ENCODE results near the gene MAP6. TPM values are rescaled to one million over a fixed set of nuclear protein-coding genes. Genes with fewer than 3 reads are reported as not detected.

MAP6 gene
- total RNA-seq, 1 experiment from 2014 or later: not detected

DNA sequence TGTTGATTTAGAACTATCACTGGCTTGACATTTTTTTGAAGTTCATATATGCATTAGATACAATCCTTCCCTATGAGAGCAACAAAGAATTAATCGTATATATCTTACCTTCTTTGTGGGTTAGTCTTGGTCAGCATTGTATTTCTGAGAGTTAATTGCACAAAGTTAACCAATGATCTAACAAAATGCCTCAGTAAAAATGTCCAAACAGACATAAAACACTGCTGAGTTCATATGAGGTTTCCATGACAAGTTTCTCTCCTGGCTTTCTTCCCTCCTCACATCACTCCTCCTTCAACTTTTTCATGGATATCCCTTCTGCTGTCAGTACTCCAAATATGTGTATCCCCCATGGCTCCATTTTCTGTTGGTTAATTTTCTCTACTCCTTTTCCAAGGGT lies 9.0 kb downstream of the MAP6 start:
- H2AFZ ChIP-seq (ENCODE audit: low read depth, low read length, poor library complexity, severe bottlenecking): no peak overlapping the region
- POLR2A ChIA-PET: no interaction called here
- intact Hi-C loops (cut with micrococcal nuclease): no loop called here
- DNase-seq (ENCODE audit: low read depth, low spot score): no peak
- no peaks in the 10 kb centered on the region for H3K27me3 ChIP-seq (ENCODE audit: insufficient read depth, low read length)
- H3K9me3 ChIP-seq (ENCODE audit: control insufficient read depth in 1 of 2, insufficient read depth in 1 of 2, low read depth in 1 of 2, low read length in 2 of 2): no peaks in the 10 kb centered on the region
- no peaks in the 10 kb centered on the region for H3K36me3 ChIP-seq (ENCODE audit: control insufficient read depth in 1 of 2, insufficient read depth in 2 of 2, low read length in 2 of 2)
- TF ChIP-seq FOSL1 (IDR thresholded peaks at IDR 0.05; ENCODE audit: low read depth): no peak
- no peak for TF ChIP-seq TCF7L2 (IDR thresholded peaks at IDR 0.05; ENCODE audit: borderline replicate concordance, extremely low read depth, insufficient read depth, insufficient read length)
- H3K79me2 ChIP-seq (ENCODE audit: insufficient read depth, low read length): no peaks in the 10 kb centered on the region
- no TSS peak for BruUV-seq (replicated peaks)
- no peak overlapping the region for H3K4me3 ChIP-seq (replicated peaks in 1 of 2; ENCODE audit: low read depth in 1 of 2, low read length in 2 of 2)
- no peak overlapping the region for H3K9ac ChIP-seq (ENCODE audit: low read length)
- no peaks in the 10 kb centered on the region for H3K9me2 ChIP-seq (ENCODE audit: insufficient read depth)
- RAD21 ChIA-PET (ENCODE audit: low non-redundant PET in 1 of 2, low total read pairs in 2 of 2, uncharacterized antibody in 2 of 2, unreplicated experiment in 2 of 2): no interaction called here
- no peak overlapping the region for H3K27ac ChIP-seq (ENCODE audit: low read depth, low read length)
- CTCF ChIA-PET: no interaction called here
- no peak for ATAC-seq
- 0 out of 4 replicates have a peak, but pooled peaks cover 0 to 3% of the 10 kb centered on the region in 2 experiments for H3K4me1 ChIP-seq (ENCODE audit: control insufficient read depth in 1 of 2, insufficient read depth in 2 of 2, low read length in 2 of 2)
- no peaks in the 10 kb centered on the region for H4K20me1 ChIP-seq (ENCODE audit: insufficient read depth)
- no peak overlapping the region for H3K4me2 ChIP-seq (ENCODE audit: low read length)

DNA sequence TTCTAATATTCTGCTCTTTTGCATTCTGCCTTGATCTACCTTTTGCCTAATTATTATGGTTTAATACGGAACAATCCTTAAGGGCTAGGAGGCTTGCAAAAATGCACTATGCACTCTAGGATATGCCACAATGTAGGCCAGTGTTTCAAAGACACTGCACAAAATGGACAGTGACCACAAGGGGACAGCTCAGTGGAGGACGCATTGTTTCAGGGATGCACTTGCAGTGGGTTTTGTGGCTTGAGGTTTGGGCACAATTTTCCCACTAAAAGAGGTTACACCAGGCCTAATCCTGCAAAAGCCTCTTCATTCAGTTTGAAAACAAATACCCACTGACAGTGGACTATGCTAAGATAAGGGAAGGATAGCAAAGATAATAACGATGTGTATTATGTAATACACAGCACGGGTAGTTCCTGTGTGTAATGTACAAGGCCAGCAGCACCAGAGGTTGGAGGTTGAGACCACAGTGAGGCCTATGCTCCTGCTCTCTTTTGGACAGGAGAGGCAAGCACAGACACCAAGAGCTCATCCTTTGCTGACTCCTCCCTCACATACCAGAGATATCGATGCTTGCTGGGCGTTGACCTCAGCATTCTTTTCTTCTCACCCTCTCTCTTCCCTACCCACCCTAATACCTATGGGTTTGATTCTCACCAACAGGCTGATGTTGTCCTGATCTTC lies 12.7 kb downstream of the MAP6 start:
- no peaks in the 10 kb centered on the region; a peak in 1 of 4 replicates for H3K4me1 ChIP-seq (ENCODE audit: control insufficient read depth in 1 of 2, insufficient read depth in 2 of 2, low read length in 2 of 2)
- DNase-seq (ENCODE audit: low read depth, low spot score): no peak
- POLR2A ChIA-PET: no interaction called here
- TF ChIP-seq SRF (IDR thresholded peaks at IDR 0.05; ENCODE audit: low read depth): no peak
- TF ChIP-seq, protein P1, sequence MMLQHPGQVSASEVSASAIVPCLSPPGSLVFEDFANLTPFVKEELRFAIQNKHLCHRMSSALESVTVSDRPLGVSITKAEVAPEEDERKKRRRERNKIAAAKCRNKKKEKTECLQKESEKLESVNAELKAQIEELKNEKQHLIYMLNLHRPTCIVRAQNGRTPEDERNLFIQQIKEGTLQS (IDR thresholded peaks at IDR 0.05): no peak
- TF ChIP-seq POLR2AphosphoS5 (IDR thresholded peaks at IDR 0.05; ENCODE audit: low read depth, low read length): no peak
- no peak for TF ChIP-seq ZFX (IDR thresholded peaks at IDR 0.05)
- TF ChIP-seq EZH2 (IDR thresholded peaks at IDR 0.05): no peak
- TF ChIP-seq, protein P2, sequence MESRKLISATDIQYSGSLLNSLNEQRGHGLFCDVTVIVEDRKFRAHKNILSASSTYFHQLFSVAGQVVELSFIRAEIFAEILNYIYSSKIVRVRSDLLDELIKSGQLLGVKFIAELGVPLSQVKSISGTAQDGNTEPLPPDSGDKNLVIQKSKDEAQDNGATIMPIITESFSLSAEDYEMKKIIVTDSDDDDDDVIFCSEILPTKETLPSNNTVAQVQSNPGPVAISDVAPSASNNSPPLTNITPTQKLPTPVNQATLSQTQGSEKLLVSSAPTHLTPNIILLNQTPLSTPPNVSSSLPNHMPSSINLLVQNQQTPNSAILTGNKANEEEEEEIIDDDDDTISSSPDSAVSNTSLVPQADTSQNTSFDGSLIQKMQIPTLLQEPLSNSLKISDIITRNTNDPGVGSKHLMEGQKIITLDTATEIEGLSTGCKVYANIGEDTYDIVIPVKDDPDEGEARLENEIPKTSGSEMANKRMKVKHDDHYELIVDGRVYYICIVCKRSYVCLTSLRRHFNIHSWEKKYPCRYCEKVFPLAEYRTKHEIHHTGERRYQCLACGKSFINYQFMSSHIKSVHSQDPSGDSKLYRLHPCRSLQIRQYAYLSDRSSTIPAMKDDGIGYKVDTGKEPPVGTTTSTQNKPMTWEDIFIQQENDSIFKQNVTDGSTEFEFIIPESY (IDR thresholded peaks at IDR 0.05; ENCODE audit: extremely low read depth, insufficient replicate concordance, low read length): no peak
- TF ChIP-seq SIN3A (IDR thresholded peaks at IDR 0.05; ENCODE audit: low read depth): no peak
- no peak for TF ChIP-seq CEBPB (IDR thresholded peaks at IDR 0.05; ENCODE audit: low read depth)
- no peak for TF ChIP-seq EZH2phosphoT487 (IDR thresholded peaks at IDR 0.05; ENCODE audit: borderline replicate concordance)
- no peak for TF ChIP-seq POLR2A (IDR thresholded peaks at IDR 0.05; ENCODE audit: borderline replicate concordance, extremely low read depth, insufficient read depth, insufficient read length)
- TF ChIP-seq TCF7L2 (IDR thresholded peaks at IDR 0.05; ENCODE audit: borderline replicate concordance, extremely low read depth, insufficient read depth, insufficient read length): no peak
- TF ChIP-seq JUND (IDR thresholded peaks at IDR 0.05): no peak
- TF ChIP-seq EGR1 (IDR thresholded peaks at IDR 0.05; ENCODE audit: low read depth): no peak
- TF ChIP-seq CBX3 (IDR thresholded peaks at IDR 0.05; ENCODE audit: low read depth): no peak
- no peak for TF ChIP-seq ELF1 (IDR thresholded peaks at IDR 0.05; ENCODE audit: borderline replicate concordance, low read depth)
- TF ChIP-seq, protein P3, sequence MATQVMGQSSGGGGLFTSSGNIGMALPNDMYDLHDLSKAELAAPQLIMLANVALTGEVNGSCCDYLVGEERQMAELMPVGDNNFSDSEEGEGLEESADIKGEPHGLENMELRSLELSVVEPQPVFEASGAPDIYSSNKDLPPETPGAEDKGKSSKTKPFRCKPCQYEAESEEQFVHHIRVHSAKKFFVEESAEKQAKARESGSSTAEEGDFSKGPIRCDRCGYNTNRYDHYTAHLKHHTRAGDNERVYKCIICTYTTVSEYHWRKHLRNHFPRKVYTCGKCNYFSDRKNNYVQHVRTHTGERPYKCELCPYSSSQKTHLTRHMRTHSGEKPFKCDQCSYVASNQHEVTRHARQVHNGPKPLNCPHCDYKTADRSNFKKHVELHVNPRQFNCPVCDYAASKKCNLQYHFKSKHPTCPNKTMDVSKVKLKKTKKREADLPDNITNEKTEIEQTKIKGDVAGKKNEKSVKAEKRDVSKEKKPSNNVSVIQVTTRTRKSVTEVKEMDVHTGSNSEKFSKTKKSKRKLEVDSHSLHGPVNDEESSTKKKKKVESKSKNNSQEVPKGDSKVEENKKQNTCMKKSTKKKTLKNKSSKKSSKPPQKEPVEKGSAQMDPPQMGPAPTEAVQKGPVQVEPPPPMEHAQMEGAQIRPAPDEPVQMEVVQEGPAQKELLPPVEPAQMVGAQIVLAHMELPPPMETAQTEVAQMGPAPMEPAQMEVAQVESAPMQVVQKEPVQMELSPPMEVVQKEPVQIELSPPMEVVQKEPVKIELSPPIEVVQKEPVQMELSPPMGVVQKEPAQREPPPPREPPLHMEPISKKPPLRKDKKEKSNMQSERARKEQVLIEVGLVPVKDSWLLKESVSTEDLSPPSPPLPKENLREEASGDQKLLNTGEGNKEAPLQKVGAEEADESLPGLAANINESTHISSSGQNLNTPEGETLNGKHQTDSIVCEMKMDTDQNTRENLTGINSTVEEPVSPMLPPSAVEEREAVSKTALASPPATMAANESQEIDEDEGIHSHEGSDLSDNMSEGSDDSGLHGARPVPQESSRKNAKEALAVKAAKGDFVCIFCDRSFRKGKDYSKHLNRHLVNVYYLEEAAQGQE (IDR thresholded peaks at IDR 0.05; ENCODE audit: low read depth): no peak

More for the DNA sequence above, 12.7 kb downstream of the MAP6 start:
- no peaks in the 10 kb centered on the region for H3K9me2 ChIP-seq (ENCODE audit: insufficient read depth)
- no peaks in the 10 kb centered on the region for H3K36me3 ChIP-seq (ENCODE audit: control insufficient read depth in 1 of 2, insufficient read depth in 2 of 2, low read length in 2 of 2)
- no peak for ATAC-seq
- H3K4me3 ChIP-seq (replicated peaks in 1 of 2; ENCODE audit: low read depth in 1 of 2, low read length in 2 of 2): no peak overlapping the region
- no peaks in the 10 kb centered on the region for H3K27me3 ChIP-seq (ENCODE audit: insufficient read depth, low read length)
- ChIA-PET CTCF (no interaction called here), RAD21 (ENCODE audit: low non-redundant PET in 1 of 2, low total read pairs in 2 of 2, uncharacterized antibody in 2 of 2, unreplicated experiment in 2 of 2) (no interaction called here)
- no TSS peak for BruUV-seq (replicated peaks)
- H3K9me3 ChIP-seq (ENCODE audit: control insufficient read depth in 1 of 2, insufficient read depth in 1 of 2, low read depth in 1 of 2, low read length in 2 of 2): no peaks in the 10 kb centered on the region
- no peak overlapping the region for H3K4me2 ChIP-seq (ENCODE audit: low read length)
- no peak overlapping the region for H3K9ac ChIP-seq (ENCODE audit: low read length)
- H3K27ac ChIP-seq (ENCODE audit: low read depth, low read length): no peak overlapping the region
- H4K20me1 ChIP-seq (ENCODE audit: insufficient read depth): no peaks in the 10 kb centered on the region
- no peak overlapping the region for H2AFZ ChIP-seq (ENCODE audit: low read depth, low read length, poor library complexity, severe bottlenecking)
- H3K79me2 ChIP-seq (ENCODE audit: insufficient read depth, low read length): no peaks in the 10 kb centered on the region
- intact Hi-C loops (cut with micrococcal nuclease): no loop called here
